IMR-90 (cell line): ENCODE results near the gene NALCN.

ENCODE experiments used
- BHLHE40 ChIP-seq: fragments of 150-350 bp; IDR thresholded peaks from 2 replicates; pipeline ENCODE4 v1.6.1; 2016; ENCODE audit warnings: mild to moderate bottlenecking, low read depth, low read length
- CEBPB ChIP-seq: IDR thresholded peaks from 2 replicates; pipeline ENCODE4 v1.6.1; 2012; ENCODE audit warnings: low read depth, low read length, improper control_type of control experiment
- CHD1 ChIP-seq: IDR thresholded peaks from 2 replicates; pipeline ENCODE4 v1.6.1; 2012; ENCODE audit warnings: low read depth, low read length, improper control_type of control experiment
- CTCF ChIP-seq: conservative IDR thresholded peaks from 2 replicates; pipeline ENCODE4 v1.5.1; 2012; ENCODE audit warnings: mild to moderate bottlenecking, low read depth, low read length, improper control_type of control experiment
- ELK1 ChIP-seq: fragments of 150-350 bp; IDR thresholded peaks from 2 replicates; pipeline ENCODE4 v1.6.1; 2016; ENCODE audit warnings: low read depth, mild to moderate bottlenecking, low read length, moderate library complexity, borderline replicate concordance
- FOS ChIP-seq: fragments of 150-350 bp; IDR thresholded peaks from 2 replicates; pipeline ENCODE4 v1.6.1; 2016; ENCODE audit warnings: low read depth, low read length
- MXI1 ChIP-seq: IDR thresholded peaks from 2 replicates; pipeline ENCODE4 v1.6.1; 2012; ENCODE audit warnings: low read depth, mild to moderate bottlenecking, low read length, moderate library complexity, borderline replicate concordance
- NFE2L2 ChIP-seq: fragments of 150-350 bp; IDR thresholded peaks from 2 replicates; pipeline ENCODE4 v1.6.1; 2016; ENCODE audit warnings: low read depth, mild to moderate bottlenecking, low read length
- POLR2A ChIP-seq: IDR thresholded peaks from 2 replicates; pipeline ENCODE4 v1.6.1; 2012; ENCODE audit warnings: mild to moderate bottlenecking, low read depth, low read length
- RAD21 ChIP-seq: IDR thresholded peaks from 2 replicates; pipeline ENCODE4 v1.6.1; 2012; ENCODE audit warnings: low read length, improper control_type of control experiment
- RCOR1 ChIP-seq: IDR thresholded peaks from 2 replicates; pipeline ENCODE4 v1.6.1; 2012; ENCODE audit warnings: mild to moderate bottlenecking, low read length, improper control_type of control experiment; ENCODE audit not compliant: insufficient replicate concordance
- RFX5 ChIP-seq: IDR thresholded peaks from 2 replicates; pipeline ENCODE4 v1.8.0; 2012; ENCODE audit warnings: low read depth, mild to moderate bottlenecking, low read length, moderate library complexity
- SMC3 ChIP-seq: fragments of 150-350 bp; IDR thresholded peaks from 2 replicates; pipeline ENCODE4 v1.6.1; 2016; ENCODE audit warnings: low read depth, mild to moderate bottlenecking, antibody characterized with exemption, low read length, moderate library complexity
- USF2 ChIP-seq: fragments of 150-350 bp; IDR thresholded peaks from 2 replicates; pipeline ENCODE4 v1.6.1; 2017; ENCODE audit warnings: mild to moderate bottlenecking, antibody characterized with exemption, low read length, low read depth

GRCh38 chr13:101272886-101273285 is 143.4 kb downstream of the NALCN start:
- no peak for TF ChIP-seq POLR2A
- TF ChIP-seq CTCF, result no peak
- TF ChIP-seq RFX5, result no peak
- no peak for TF ChIP-seq NFE2L2
- no peak for TF ChIP-seq FOS
- TF ChIP-seq ELK1, result no peak
- no peak for TF ChIP-seq CHD1
- TF ChIP-seq CEBPB, result no peak
- TF ChIP-seq USF2, result no peak
- no peak for TF ChIP-seq RAD21
- no peak for TF ChIP-seq BHLHE40
- TF ChIP-seq MXI1, result no peak
- TF ChIP-seq SMC3, result no peak
- TF ChIP-seq RCOR1, result no peak
